SU-DHL-6 (cell line): ENCODE data around the gene MAPK10.

Experiments used
- H2AFZ ChIP-seq: fragments of 200-600 bp; sonication (generic); 2 replicates; pipeline ENCODE4 v1.6.1; 2014; ENCODE audit warnings: low read depth, mild to moderate bottlenecking, moderate library complexity, mixed read lengths, antibody characterized with exemption, low read length; ENCODE audit not compliant: severe bottlenecking
- H3F3A ChIP-seq: fragments of 200-600 bp; shearing (Covaris generic); 2 replicates; pipeline ENCODE4 v1.6.0; 2016; ENCODE audit warnings: antibody characterized with exemption, mild to moderate bottlenecking; ENCODE audit not compliant: insufficient read depth
- H3K27ac ChIP-seq: fragments of 200-600 bp; sonication (generic); 2 replicates; pipeline ENCODE4 v1.5.1; 2016; ENCODE audit warnings: low read depth, mild to moderate bottlenecking, low read length, moderate library complexity, mixed read lengths
- H3K27me3 ChIP-seq: fragments of 200-600 bp; sonication (generic), shearing (Covaris generic); 2 replicates; pipeline ENCODE4 v1.6.0; 2014; ENCODE audit warnings: mild to moderate bottlenecking, low read length
- H3K36me3 ChIP-seq: fragments of 200-600 bp; sonication (generic); 2 replicates; pipeline ENCODE4 v1.6.1; 2014; ENCODE audit warnings: mild to moderate bottlenecking, low read length, mixed read lengths
- H3K4me2 ChIP-seq: fragments of 300-600, 200-600 bp; shearing (Covaris generic), sonication (generic); 2 replicates; pipeline ENCODE4 v1.6.0; 2014; ENCODE audit warnings: low read length, low read depth, mild to moderate bottlenecking; ENCODE audit not compliant: poor library complexity, severe bottlenecking
- H3K4me3 ChIP-seq: fragments of 200-600 bp; sonication (generic); 2 replicates; pipeline ENCODE4 v1.5.1; 2014; ENCODE audit warnings: antibody characterized with exemption, low read length, mild to moderate bottlenecking, mixed read lengths; ENCODE audit not compliant: insufficient read depth, poor library complexity, severe bottlenecking
- H3K79me2 ChIP-seq: fragments of 200-600 bp; sonication (generic); 2 replicates; pipeline ENCODE4 v1.6.1; 2014; ENCODE audit warnings: mild to moderate bottlenecking, low read length, moderate library complexity; ENCODE audit not compliant: insufficient read depth
- H3K9ac ChIP-seq: fragments of 200-600 bp; sonication (generic); 2 replicates; pipeline ENCODE4 v1.7.0; 2014; ENCODE audit warnings: mild to moderate bottlenecking, low read length
- H3K9me2 ChIP-seq: fragments of 200-600 bp; sonication (generic); replicated peaks from 2 replicates; pipeline ENCODE4 v1.6.1; 2014; ENCODE audit warnings: low read length; ENCODE audit not compliant: insufficient read depth
- H3K9me3 ChIP-seq: fragments of 200-600 bp; sonication (generic); 2 replicates; pipeline ENCODE4 v1.6.1; 2014; ENCODE audit warnings: low read length, mixed read lengths; ENCODE audit not compliant: insufficient read depth
- H4K20me1 ChIP-seq: fragments of 200-600 bp; sonication (generic); 2 replicates; pipeline ENCODE4 v1.6.1; 2014; ENCODE audit warnings: low read depth, mild to moderate bottlenecking, antibody characterized with exemption, low read length, moderate library complexity, mixed read lengths
- CTCF ChIP-seq: fragments of 200-600 bp; sonication (generic); IDR thresholded peaks from one replicate; pipeline ENCODE4 v1.5.1; 2017; ENCODE audit warnings: antibody characterized with exemption, mild to moderate bottlenecking, low read length, moderate library complexity; ENCODE audit not compliant: insufficient read depth, poor library complexity, severe bottlenecking
- EZH2phosphoT487 ChIP-seq: fragments of 200-600 bp; sonication (generic), shearing (Covaris generic); conservative IDR thresholded peaks from 2 replicates; pipeline ENCODE4 v1.6.1; 2018; ENCODE audit warnings: mild to moderate bottlenecking, antibody characterized with exemption, low read length, moderate library complexity, mixed read lengths

The MAPK10 gene

GRCh38 chr4:86313656-86314055, 46.2 kb downstream of the MAPK10 start:
- H3K4me2 ChIP-seq, result no peak overlapping the region
- no peaks in the 10 kb centered on the region for H4K20me1 ChIP-seq
- no peaks in the 10 kb centered on the region for H3K79me2 ChIP-seq
- no peaks in the 10 kb centered on the region for H3F3A ChIP-seq
- H3K27me3 ChIP-seq, result no peaks in the 10 kb centered on the region
- no peak overlapping the region for H2AFZ ChIP-seq
- H3K9me2 ChIP-seq, result no peaks in the 10 kb centered on the region
- no peaks in the 10 kb centered on the region for H3K9me3 ChIP-seq
- no peaks in the 10 kb centered on the region for H3K36me3 ChIP-seq
- H3K4me3 ChIP-seq, result no peak overlapping the region
- TF ChIP-seq CTCF, result no peak
- no peak for TF ChIP-seq EZH2phosphoT487
- H3K27ac ChIP-seq, result no peak overlapping the region
- no peak overlapping the region for H3K9ac ChIP-seq

- Histone ChIP-seq H3K9me2 (no peaks in the 10 kb centered on the region), H3K4me3 (no peak overlapping the region), H3K27ac (no peak overlapping the region), H3K4me2 (no peak overlapping the region), H2AFZ (no peak overlapping the region), H3K27me3 (no peaks in the 10 kb centered on the region), H3K36me3 (no peaks in the 10 kb centered on the region), H4K20me1 (no peaks in the 10 kb centered on the region), H3K9ac (no peak overlapping the region), H3F3A (no peaks in the 10 kb centered on the region), H3K9me3 (no peaks in the 10 kb centered on the region), H3K79me2 (no peaks in the 10 kb centered on the region)
- no peak for TF ChIP-seq EZH2phosphoT487
- TF ChIP-seq CTCF, result no peak
Measured at GRCh38 chr4:86307432-86307831, 52.4 kb downstream of the MAPK10 start.

GRCh38 chr4:86306816-86307215, 53.0 kb downstream of the MAPK10 start:
- no peaks in the 10 kb centered on the region for H3K27me3 ChIP-seq
- H3K9me3 ChIP-seq, result no peaks in the 10 kb centered on the region
- H3F3A ChIP-seq, result no peaks in the 10 kb centered on the region
- no peak overlapping the region for H3K27ac ChIP-seq
- no peaks in the 10 kb centered on the region for H3K36me3 ChIP-seq
- H3K9me2 ChIP-seq, result no peaks in the 10 kb centered on the region
- H3K4me3 ChIP-seq, result no peak overlapping the region
- no peak overlapping the region for H2AFZ ChIP-seq
- H4K20me1 ChIP-seq, result no peaks in the 10 kb centered on the region
- no peak overlapping the region for H3K4me2 ChIP-seq
- no peak overlapping the region for H3K9ac ChIP-seq
- no peak for TF ChIP-seq CTCF
- no peak for TF ChIP-seq EZH2phosphoT487
- H3K79me2 ChIP-seq, result no peaks in the 10 kb centered on the region

GRCh38 chr4:86302830-86303229, 57.0 kb downstream of the MAPK10 start:
- no peak overlapping the region for H3K27ac ChIP-seq
- H3K9me2 ChIP-seq, result no peaks in the 10 kb centered on the region
- no peak overlapping the region for H3K4me3 ChIP-seq
- H3K79me2 ChIP-seq, result no peaks in the 10 kb centered on the region
- no peak overlapping the region for H2AFZ ChIP-seq
- TF ChIP-seq EZH2phosphoT487 (no peak), CTCF (no peak)
- H3F3A ChIP-seq, result no peaks in the 10 kb centered on the region
- H3K9ac ChIP-seq, result no peak overlapping the region
- H4K20me1 ChIP-seq, result no peaks in the 10 kb centered on the region
- no peaks in the 10 kb centered on the region for H3K27me3 ChIP-seq
- H3K9me3 ChIP-seq, result no peaks in the 10 kb centered on the region
- no peak overlapping the region for H3K4me2 ChIP-seq
- no peaks in the 10 kb centered on the region for H3K36me3 ChIP-seq
